GM23248 (cell line): ENCODE measurements around the gene PSMB4. TPM values are rescaled to one million over a fixed set of nuclear protein-coding genes. Genes with fewer than 3 reads are reported as not detected.
"Not testable (repeated sequence)": the region's sequence is repeated elsewhere in the genome, so short reads cannot be mapped to it uniquely, and the experiment has no call there.

ENCODE experiments used
- DNase-seq: peaks from one replicate; pipeline ENCODE4 v3.0.0-alpha.2; 2015
- H2AFZ ChIP-seq: fragments of 200-600 bp; sonication (generic); 2 replicates; pipeline ENCODE4 v1.6.1; 2016; ENCODE audit warnings: antibody characterized with exemption
- H3F3A ChIP-seq: fragments of 200-600 bp; sonication (generic); 2 replicates; pipeline ENCODE4 v1.6.1; 2016; ENCODE audit warnings: mild to moderate bottlenecking, antibody characterized with exemption, mixed run types; ENCODE audit not compliant: insufficient read depth
- H3K27ac ChIP-seq: fragments of 200-600 bp; sonication (generic); 2 replicates; pipeline ENCODE4 v1.5.1; 2016; ENCODE audit warnings: mild to moderate bottlenecking
- H3K27me3 ChIP-seq: fragments of 200-600 bp; sonication (generic); replicated peaks from 2 replicates; pipeline ENCODE4 v1.6.1; 2016; ENCODE audit warnings: mild to moderate bottlenecking; ENCODE audit not compliant: insufficient read depth
- H3K36me3 ChIP-seq: fragments of 200-600 bp; sonication (generic); 2 replicates; pipeline ENCODE4 v1.6.1; 2016; ENCODE audit warnings: low read depth, mild to moderate bottlenecking
- H3K4me1 ChIP-seq: fragments of 200-600 bp; sonication (generic); 2 replicates; pipeline ENCODE4 v1.6.1; 2016; ENCODE audit warnings: mild to moderate bottlenecking; ENCODE audit not compliant: insufficient read depth
- H3K4me2 ChIP-seq: fragments of 200-600 bp; sonication (generic); one replicate; pipeline ENCODE4 v1.6.1; 2016; ENCODE audit warnings: mild to moderate bottlenecking; ENCODE audit not compliant: unreplicated experiment
- H3K4me3 ChIP-seq: fragments of 200-600 bp; sonication (generic); 2 replicates; pipeline ENCODE4 v1.5.1; 2016; ENCODE audit warnings: mild to moderate bottlenecking
- H3K79me2 ChIP-seq: fragments of 200-600 bp; sonication (generic); 2 replicates; pipeline ENCODE4 v1.6.1; 2016; ENCODE audit warnings: mild to moderate bottlenecking; ENCODE audit not compliant: insufficient read depth
- H3K9ac ChIP-seq: fragments of 200-600 bp; sonication (generic); 2 replicates; pipeline ENCODE4 v1.6.1; 2016; ENCODE audit warnings: mild to moderate bottlenecking
- H3K9me2 ChIP-seq: fragments of 200-600 bp; sonication (generic); 2 replicates; pipeline ENCODE4 v1.6.1; 2016; ENCODE audit warnings: mixed run types, mild to moderate bottlenecking, moderate library complexity; ENCODE audit not compliant: insufficient read depth
- H3K9me3 ChIP-seq: fragments of 200-600 bp; sonication (generic); one replicate; pipeline ENCODE4 v1.6.1; 2017; ENCODE audit warnings: low read depth
- H4K20me1 ChIP-seq: fragments of 200-600 bp; sonication (generic); 2 replicates; pipeline ENCODE4 v1.6.0; 2016; ENCODE audit not compliant: insufficient read depth
- EZH2 ChIP-seq: fragments of 200-600 bp; sonication (generic); IDR thresholded peaks from 2 replicates; pipeline ENCODE4 v1.6.1; 2018; ENCODE audit warnings: antibody characterized with exemption, mild to moderate bottlenecking; ENCODE audit not compliant: insufficient read depth, poor library complexity, severe bottlenecking
- EZH2phosphoT487 ChIP-seq: fragments of 200-600 bp; sonication (generic); IDR thresholded peaks from 2 replicates; pipeline ENCODE4 v1.6.1; 2018; ENCODE audit warnings: antibody characterized with exemption, moderate library complexity, mild to moderate bottlenecking, low read depth; ENCODE audit not compliant: insufficient read depth
- WGBS, 2 experiments: methylation state at CpG; one replicate each; pipeline ENCODE4 v1.1.6; 2015 to 2017; ENCODE audit warnings: low lambda C conversion rate in 2 of 2, low coverage in 1 of 2; ENCODE audit errors: missing lambda C conversion rate in 2 of 2; 5-methylcytosine and 5-hydroxymethylcytosine counted together
- in situ Hi-C: fragments of 300-500 bp; cut with MboI; formaldehyde crosslinking; loops from 2 replicates; pipeline ENCODE4 v1.15.0; 2020
- polyA plus RNA-seq: library from polyadenylated mRNA; unstranded; fragments of >200 nt; fragmentation: Nextera tagmentation; extraction: Ambion mirVana; gene quantifications from 2 replicates; pipeline ENCODE4 v1.2.1, GENCODE V29; 2016
- total RNA-seq: library from RNA; depleted of rRNA; stranded (reverse); fragments of >200 nt; shearing (Covaris generic); gene quantifications from 2 replicates; pipeline ENCODE4 v1.2.3, GENCODE V29; 2014

The PSMB4 gene
- total and polyA plus RNA-seq, 2 experiments from 2014 or later = 193 to 262 TPM

DNA sequence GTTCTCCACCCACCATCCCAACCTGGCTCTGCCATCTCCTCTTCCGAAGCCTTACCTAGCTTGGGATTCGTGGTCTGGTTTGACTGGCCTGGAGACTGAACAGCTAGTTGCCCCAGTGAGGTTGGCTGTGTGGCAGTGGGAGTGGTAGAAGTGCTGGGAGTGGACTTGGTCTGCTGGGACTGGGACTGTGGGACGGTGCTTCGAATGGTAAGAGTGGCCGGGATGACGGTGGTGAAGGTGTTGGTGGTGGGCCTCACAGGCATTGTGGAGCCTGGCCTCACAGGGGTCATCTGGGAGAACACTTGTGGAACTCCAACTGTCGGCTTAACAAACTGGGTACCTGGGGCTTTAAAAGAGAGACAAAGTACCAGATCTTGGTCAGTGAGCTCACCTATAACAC lies 28.7 kb downstream of the PSMB4 start:
- Histone ChIP-seq H3K4me1 (no peaks in the 10 kb centered on the region), H2AFZ (no peak overlapping the region), H3F3A (no peaks in the 10 kb centered on the region), H3K9me3 (no peaks in the 10 kb centered on the region), H3K27me3 (no peaks in the 10 kb centered on the region), H3K27ac (no peak overlapping the region), H4K20me1 (no peaks in the 10 kb centered on the region), H3K4me2 (no peak overlapping the region), H3K79me2 (peaks cover 68% of the 10 kb centered on the region), H3K9ac (no peak overlapping the region), H3K36me3 (peaks cover 69% of the 10 kb centered on the region), H3K4me3 (no peak overlapping the region), H3K9me2 (no peaks in the 10 kb centered on the region)
- no peak for TF ChIP-seq EZH2phosphoT487
- TF ChIP-seq EZH2 = no peak
- 95 to 96% methylated on average over 7 of the region's 7 CpGs for WGBS, 2 experiments
- in situ Hi-C loops = no loop called here
- DNase-seq = no peak

DNA sequence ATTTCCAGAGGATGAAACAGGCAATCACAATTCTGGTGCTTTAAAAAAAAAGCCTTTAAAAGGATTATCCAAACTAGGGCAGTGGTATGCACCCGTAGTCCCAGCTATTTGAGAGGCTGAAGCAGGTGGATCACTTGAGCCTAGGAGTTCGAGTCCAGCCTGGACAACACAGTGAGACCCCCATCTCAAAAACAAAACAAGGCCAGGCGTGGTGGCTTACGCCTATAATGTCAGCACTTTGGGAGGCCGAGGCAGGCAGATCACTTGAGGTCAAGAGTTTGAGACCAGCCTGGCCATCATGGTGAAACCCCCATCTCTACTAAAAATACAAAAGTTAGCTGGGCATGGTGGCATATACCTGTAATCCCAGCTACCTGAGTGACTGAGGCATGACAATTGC lies 34.5 kb downstream of the PSMB4 start:
- DNase-seq, H3K9me2 ChIP-seq: not testable (repeated sequence)

DNA sequence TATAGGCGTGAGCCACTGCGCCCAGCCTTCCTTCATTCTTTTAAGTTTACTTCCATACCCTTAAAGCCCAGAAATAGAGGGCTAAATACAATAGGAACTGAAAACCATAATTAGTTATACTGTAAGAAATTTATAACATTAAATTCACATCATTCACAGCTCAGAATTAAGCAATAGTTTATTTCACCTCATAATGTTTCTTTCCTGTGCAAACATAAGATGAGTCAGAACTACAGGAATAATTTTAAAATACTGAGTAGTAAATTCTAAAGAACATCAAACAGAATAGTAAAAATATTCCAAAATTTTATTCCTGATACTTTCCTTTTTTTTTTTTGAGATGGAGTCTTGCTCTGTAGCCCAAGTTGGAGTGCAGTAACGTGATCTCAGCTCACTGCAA lies 35.8 kb downstream of the PSMB4 start:
- Histone ChIP-seq H3F3A (peaks cover 11% of the 10 kb centered on the region; the same call in 1 of the 2 replicates), H3K27me3 (no peaks in the 10 kb centered on the region), H3K9me2 (no peaks in the 10 kb centered on the region), H3K9me3 (no peaks in the 10 kb centered on the region), H3K4me1 (peaks cover 12% of the 10 kb centered on the region), H2AFZ (no peak overlapping the region), H3K27ac (peak overlapping the region; percentile 56), H3K9ac (peak overlapping the region; percentile 26; the same call in 1 of the 2 replicates), H3K79me2 (peaks cover 100% of the 10 kb centered on the region), H3K4me3 (no peak overlapping the region), H3K36me3 (peaks cover 4% of the 10 kb centered on the region), H3K4me2 (peak overlapping the region; percentile 17), H4K20me1 (peaks cover 7% of the 10 kb centered on the region; the same call in 1 of the 2 replicates)
- in situ Hi-C loops = no loop called here
- DNase-seq = peak; percentile 58
- WGBS, 2 experiments = 65 to 69% methylated on average over 3 of the region's 3 CpGs
- no peak for TF ChIP-seq EZH2
- no peak for TF ChIP-seq EZH2phosphoT487

More for the DNA sequence above, 34.5 kb downstream of the PSMB4 start:
- H3K27ac ChIP-seq, in situ Hi-C loops, H3K9ac ChIP-seq, H3K4me2 ChIP-seq, H3K4me3 ChIP-seq, H4K20me1 ChIP-seq, H3K27me3 ChIP-seq, H2AFZ ChIP-seq, H3K9me3 ChIP-seq: not testable (repeated sequence)
- H3K4me1 ChIP-seq = peaks cover 12% of the 10 kb centered on the region
- 91 to 93% methylated on average over 5 of the region's 5 CpGs for whole genome bisulfite sequencing, 2 experiments
- H3F3A ChIP-seq = peaks cover 11% of the 10 kb centered on the region; the same call in 1 of the 2 replicates
- peaks cover 100% of the 10 kb centered on the region for H3K79me2 ChIP-seq
- peaks cover 14% of the 10 kb centered on the region for H3K36me3 ChIP-seq

GRCh38 chr1:151436985-151437384 lies 37.6 kb downstream of the PSMB4 start:
- WGBS, 2 experiments = 67 to 75% methylated on average over 6 of the region's 6 CpGs
- H3K4me2 ChIP-seq = no peak overlapping the region
- DNase-seq = no peak
- H2AFZ ChIP-seq = no peak overlapping the region
- no peaks in the 10 kb centered on the region for H3K27me3 ChIP-seq
- H3K9me3 ChIP-seq = no peaks in the 10 kb centered on the region
- peaks cover 12% of the 10 kb centered on the region for H3K4me1 ChIP-seq
- H3K36me3 ChIP-seq = peaks cover 8% of the 10 kb centered on the region; the same call in 1 of the 2 replicates
- no peak overlapping the region for H3K9ac ChIP-seq
- in situ Hi-C loops = no loop called here
- peaks cover 100% of the 10 kb centered on the region for H3K79me2 ChIP-seq
- H3K4me3 ChIP-seq = no peak overlapping the region
- no peak for TF ChIP-seq EZH2
- TF ChIP-seq EZH2phosphoT487 = no peak
- H3K9me2 ChIP-seq = no peaks in the 10 kb centered on the region
- H3K27ac ChIP-seq = no peak overlapping the region
- peaks cover 11% of the 10 kb centered on the region; the same call in 1 of the 2 replicates for H3F3A ChIP-seq
- H4K20me1 ChIP-seq = peaks cover 14% of the 10 kb centered on the region; the same call in 1 of the 2 replicates

DNA sequence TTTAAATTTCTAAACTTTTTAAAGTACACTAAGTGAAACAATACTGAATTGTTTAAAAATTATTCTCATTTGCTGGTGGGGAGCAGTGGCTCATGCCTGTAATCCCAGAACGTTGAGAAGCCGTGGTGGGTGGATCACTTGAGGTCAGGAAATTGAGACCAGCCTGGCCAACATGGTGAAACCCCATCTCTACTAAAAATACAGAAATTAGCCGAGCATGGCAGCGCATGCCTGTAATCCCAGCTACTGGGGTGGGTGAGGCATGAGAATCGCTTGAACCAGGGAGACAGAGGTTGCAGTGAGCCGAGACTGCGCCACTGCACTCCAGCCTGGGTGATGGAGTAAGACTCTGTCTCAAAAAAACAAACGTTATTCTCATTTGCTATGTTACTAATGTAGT lies 38.0 kb downstream of the PSMB4 start:
- H3K4me2 ChIP-seq, H2AFZ ChIP-seq, H3K9ac ChIP-seq, H3K27ac ChIP-seq, DNase-seq, H3K9me2 ChIP-seq, H3K36me3 ChIP-seq, H3K4me3 ChIP-seq, H3K9me3 ChIP-seq, in situ Hi-C loops, H3K27me3 ChIP-seq: not testable (repeated sequence)
- H3K4me1 ChIP-seq = peaks cover 12% of the 10 kb centered on the region
- peaks cover 100% of the 10 kb centered on the region for H3K79me2 ChIP-seq
- H4K20me1 ChIP-seq = peaks cover 16% of the 10 kb centered on the region; the same call in 1 of the 2 replicates
- WGBS, 2 experiments = 65 to 73% methylated on average over 8 of the region's 8 CpGs
- peaks cover 11% of the 10 kb centered on the region; the same call in 1 of the 2 replicates for H3F3A ChIP-seq
